GM19372 (cell line): Measurements from ENCODE around the gene SDR42E1.

Experiments used
- ATAC-seq: cut with Tn5 transposase; IDR thresholded peaks from one replicate; pipeline ENCODE4 v1.9.1; 2021; ENCODE audit warnings: mild to moderate bottlenecking, low read depth, moderate library complexity; ENCODE audit not compliant: unreplicated experiment

SDR42E1 gene, protein sequence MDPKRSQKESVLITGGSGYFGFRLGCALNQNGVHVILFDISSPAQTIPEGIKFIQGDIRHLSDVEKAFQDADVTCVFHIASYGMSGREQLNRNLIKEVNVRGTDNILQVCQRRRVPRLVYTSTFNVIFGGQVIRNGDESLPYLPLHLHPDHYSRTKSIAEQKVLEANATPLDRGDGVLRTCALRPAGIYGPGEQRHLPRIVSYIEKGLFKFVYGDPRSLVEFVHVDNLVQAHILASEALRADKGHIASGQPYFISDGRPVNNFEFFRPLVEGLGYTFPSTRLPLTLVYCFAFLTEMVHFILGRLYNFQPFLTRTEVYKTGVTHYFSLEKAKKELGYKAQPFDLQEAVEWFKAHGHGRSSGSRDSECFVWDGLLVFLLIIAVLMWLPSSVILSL

DNA sequence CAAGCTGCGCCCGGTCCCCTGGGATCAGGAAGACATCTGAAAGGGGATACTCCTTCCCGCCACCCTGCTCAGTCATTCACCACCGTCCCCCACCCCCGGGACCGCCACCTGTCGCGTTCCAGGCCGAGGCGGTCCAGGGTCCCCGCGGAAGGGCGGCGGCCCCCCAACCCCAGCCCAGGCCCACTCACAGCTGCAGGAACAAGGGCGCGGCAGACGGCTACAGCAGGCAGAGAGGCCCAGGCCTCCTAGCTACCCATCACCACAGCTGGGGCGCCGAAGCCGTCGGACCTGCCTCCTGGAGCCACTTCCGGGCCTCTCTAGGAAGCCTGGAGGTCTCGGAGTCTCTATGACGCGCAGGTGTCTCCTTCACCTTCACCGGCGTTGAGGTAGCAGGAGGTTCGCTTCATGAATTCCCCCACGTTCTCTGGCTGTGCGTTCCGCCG lies at the start of gene SDR42E1:
Gene SDR42E1, minus strand, starts transcription at position 272 of the 443 bp plus-strand sequence. CDS start 10,612 bp downstream, outside the sequence.
- peak; percentile 87 for ATAC-seq

GRCh38 chr16:82059983-82060421 lies 48.7 kb upstream of the SDR42E1 start:
- ATAC-seq = no peak

- ATAC-seq = no peak
Measured at GRCh38 chr16:82059161-82059982, 48.1 kb upstream of the SDR42E1 start.

GRCh38 chr16:82056550-82056896 lies 45.3 kb upstream of the SDR42E1 start:
- no peak for ATAC-seq

DNA sequence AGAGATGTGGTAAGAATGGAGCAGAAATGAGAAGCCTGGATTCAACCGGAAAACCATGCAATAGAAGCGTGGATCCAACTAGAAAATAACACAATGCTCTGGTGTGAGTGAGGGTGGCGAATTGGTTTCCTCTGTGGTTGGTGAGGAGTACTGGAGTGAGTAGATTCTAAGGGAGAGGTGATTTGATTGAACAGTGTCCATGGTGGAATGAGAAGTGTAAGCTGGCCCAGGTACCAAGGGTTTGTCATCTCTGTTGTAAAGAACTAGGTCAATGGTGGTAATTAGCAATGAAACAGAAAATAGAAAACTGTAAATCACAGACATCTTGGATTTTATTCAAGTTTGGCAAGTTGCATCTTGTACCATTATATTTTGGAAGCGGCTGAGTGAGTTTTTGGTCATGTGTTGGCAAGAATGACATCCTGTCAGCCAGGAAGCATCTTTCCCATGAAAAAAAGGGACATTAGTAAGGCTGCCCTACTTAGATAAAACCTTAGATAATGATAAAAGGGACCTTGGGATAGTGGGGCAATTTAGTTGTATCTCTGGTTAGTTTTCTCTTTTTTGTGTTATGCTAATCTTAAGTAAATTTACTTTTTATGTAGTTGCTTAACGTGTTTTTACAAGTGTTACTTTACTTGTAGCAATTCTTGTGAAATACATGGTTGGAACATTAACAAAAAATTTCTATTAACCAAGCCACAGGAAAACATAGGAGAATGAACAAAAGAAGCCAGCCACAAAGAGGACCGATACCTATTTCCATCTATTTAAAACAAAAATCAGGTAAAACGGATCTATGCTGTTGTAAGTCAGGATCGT lies 44.7 kb upstream of the SDR42E1 start:
- ATAC-seq = no peak

GRCh38 chr16:82055117-82055516 lies 43.8 kb upstream of the SDR42E1 start:
- ATAC-seq = no peak

DNA sequence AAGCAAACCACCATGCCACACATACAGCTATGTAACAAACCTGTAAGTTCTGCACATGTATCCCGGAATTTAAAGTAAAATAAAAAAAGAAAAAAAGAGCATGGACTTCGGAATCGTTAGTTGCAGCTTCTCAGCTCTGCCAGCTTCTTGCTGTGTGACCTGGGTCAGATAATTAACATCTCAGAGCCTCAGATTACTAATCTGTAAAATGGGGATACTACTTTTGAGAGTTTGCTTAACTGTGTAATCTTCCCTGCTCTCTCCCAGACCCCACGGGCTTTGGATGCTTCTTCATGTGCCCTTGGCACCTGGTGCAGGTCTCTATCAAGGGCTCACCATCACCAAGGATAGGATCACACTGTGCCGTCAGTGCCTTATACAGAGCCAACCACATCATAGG lies 40.4 kb upstream of the SDR42E1 start:
- no peak for ATAC-seq

GRCh38 chr16:82050909-82051357 lies 39.7 kb upstream of the SDR42E1 start:
- ATAC-seq = no peak

DNA sequence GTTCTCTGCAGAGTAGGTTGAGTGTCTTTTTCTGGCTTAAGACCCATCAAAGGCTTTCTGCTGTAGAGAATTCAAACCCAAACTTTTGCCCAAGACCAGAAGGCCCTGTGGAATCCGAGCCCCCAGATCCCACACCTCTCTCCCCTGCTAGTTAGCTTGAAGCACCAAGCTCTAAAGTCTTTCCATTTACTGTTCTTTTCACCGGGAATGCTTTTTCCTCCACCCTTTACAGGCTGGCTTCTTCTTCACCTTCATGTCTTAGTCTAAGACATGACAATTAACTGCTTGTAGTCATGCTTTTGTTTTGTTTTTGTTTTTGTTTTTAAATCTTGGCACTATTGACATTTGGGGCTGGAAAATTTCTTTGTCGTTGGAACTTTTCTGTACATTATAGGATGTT lies 39.2 kb upstream of the SDR42E1 start:
- no peak for ATAC-seq

DNA sequence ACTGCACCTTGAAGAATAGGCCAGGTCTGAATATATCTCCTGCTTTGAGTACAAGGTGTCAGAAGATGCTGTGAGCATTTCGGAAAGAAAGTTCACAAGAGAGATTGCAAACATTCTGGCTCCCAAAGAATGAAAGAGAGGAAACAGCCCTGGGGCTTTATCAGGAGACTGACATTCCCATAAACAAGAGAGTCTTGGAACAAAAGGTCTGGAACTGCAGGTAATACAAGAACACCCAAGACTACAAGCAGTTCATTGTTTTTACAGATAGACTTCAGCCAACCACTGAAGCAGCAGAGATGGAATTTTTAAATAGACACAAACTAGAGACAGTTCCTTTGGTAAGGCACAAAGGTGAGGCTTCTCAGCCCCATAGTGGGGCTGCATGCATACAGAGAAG lies 38.2 kb upstream of the SDR42E1 start:
- no peak for ATAC-seq

GRCh38 chr16:82047787-82048186 lies 36.5 kb upstream of the SDR42E1 start:
- no peak for ATAC-seq

DNA sequence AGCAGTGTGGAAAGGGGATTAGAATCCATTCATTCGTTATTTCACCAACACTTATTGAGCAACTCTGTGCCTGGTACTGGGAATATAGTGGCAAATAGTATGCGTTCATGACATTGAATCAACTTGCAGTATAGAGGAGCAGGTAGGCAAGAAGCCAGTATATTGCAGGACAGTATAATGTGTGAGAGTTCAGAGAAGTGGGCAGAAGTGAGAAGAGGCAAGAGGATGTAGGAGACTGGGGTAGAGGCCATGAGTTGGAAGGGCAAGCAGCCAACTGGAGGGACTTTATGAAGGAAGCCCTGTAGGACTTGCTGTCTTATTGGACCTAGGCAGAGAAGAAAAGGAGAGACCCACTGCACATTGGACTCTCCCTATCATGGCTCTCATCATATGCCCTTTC lies 36.1 kb upstream of the SDR42E1 start:
- ATAC-seq = no peak

- no peak for ATAC-seq
Measured at GRCh38 chr16:82046941-82047340, 35.7 kb upstream of the SDR42E1 start.

DNA sequence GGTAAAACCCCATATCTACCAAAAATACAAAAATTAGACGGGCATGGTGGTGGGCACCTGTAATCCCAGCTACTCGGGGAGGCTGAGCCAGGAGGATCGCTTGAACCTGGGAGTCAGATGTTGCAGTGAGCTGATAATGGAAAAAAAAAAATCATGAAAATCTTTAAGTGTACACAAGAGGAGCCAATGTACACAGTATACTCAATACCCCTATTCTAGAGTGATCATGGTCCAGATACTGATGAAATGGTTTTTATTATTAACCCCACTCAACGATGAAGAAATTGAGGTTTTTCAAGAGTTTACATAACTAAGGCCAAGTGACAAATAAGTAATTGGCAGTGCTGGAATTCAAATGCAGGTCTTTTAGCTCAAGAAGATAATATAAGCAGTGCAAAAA lies 35.3 kb upstream of the SDR42E1 start:
- ATAC-seq = no peak

DNA sequence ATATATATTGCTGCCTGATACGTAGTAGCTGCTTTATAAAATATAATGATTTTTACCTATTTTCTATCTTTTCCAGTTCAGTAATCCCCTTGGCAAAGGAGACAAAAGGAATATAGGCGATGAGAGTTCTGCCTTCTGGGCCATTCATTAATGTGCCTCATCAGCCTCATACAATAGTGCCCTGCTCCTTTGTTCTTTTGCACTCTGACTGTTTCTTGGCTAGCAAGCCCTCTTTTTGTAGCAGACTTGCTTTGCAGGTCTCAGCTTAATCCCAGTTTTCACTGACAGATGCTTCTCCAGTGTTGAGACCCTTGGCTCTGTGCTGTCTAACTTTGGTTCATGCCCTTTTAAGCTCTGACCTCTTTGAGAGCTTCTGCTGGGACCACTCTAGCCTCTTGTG lies 34.2 kb upstream of the SDR42E1 start:
- ATAC-seq = no peak

DNA sequence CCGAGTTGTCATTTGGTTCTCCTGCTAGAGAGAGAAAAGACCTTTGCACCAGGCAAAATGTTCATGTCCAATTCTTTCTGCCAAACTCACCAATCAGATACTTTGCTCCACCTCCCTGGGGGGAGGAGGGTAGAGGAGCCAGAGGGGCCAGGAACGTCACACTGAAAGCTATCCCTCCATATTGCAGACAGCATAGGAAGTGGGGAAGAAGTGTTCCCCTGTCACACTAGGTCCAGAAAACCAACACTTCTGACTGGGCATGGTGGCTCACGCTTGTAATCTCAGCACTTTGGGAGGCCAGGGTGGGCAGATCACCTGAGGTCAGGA lies 33.3 kb upstream of the SDR42E1 start:
- no peak for ATAC-seq

GRCh38 chr16:82043680-82044584 lies 32.7 kb upstream of the SDR42E1 start:
- no peak for ATAC-seq

- no peak for ATAC-seq
Measured at GRCh38 chr16:82042846-82043245, 31.6 kb upstream of the SDR42E1 start.

GRCh38 chr16:82042144-82042543 lies 30.9 kb upstream of the SDR42E1 start:
- no peak for ATAC-seq

DNA sequence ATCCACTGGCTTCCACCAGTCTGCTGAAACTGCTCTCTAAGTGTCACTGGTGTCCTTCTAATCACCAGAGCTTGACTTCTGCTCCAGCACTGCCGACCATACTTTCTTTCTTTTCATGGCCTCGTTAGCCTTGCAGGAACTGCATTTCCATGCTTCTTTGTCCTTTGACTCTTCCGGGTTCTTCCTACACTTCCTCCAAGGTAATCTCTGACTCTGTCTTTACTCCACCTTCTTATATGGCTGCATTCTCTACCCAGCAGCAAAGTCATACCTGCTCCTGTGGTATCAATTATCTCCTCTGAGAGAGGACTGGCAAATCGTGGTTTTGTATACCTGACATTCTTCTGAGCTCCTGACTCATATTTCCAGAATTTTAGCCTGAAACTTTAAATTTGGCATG lies 30.3 kb upstream of the SDR42E1 start:
- no peak for ATAC-seq
